NCI-H2227 (cell line): ENCODE results near the gene KCNJ3.
A peak's percentile ranks its signal among the peaks of the same experiment; 100 is the strongest.

ENCODE experiments used
- DNase-seq: peaks from one replicate; lab custom pipeline; 2025; ENCODE audit not compliant: unreplicated experiment; lab: John Stamatoyannopoulos, UW

The KCNJ3 gene

GRCh38 chr2:154704991-154705390 is 6.5 kb downstream of the KCNJ3 start:
- peak; percentile 52 for DNase-seq

GRCh38 chr2:154706660-154707059 is 8.2 kb downstream of the KCNJ3 start:
- no peak for DNase-seq

GRCh38 chr2:154707994-154708575 is 9.6 kb downstream of the KCNJ3 start:
- no peak for DNase-seq

- peak; percentile 62 for DNase-seq
Measured at GRCh38 chr2:154709215-154709614, 10.7 kb downstream of the KCNJ3 start.

- DNase-seq: no peak
Measured at GRCh38 chr2:154710078-154710477, 11.6 kb downstream of the KCNJ3 start.

GRCh38 chr2:154710685-154711084 is 12.2 kb downstream of the KCNJ3 start:
- no peak for DNase-seq

GRCh38 chr2:154713675-154714074 is 15.2 kb downstream of the KCNJ3 start:
- no peak for DNase-seq

- DNase-seq: no peak
Measured at GRCh38 chr2:154720651-154721050, 22.2 kb downstream of the KCNJ3 start.

- no peak for DNase-seq
Measured at GRCh38 chr2:154724194-154724797, 25.8 kb downstream of the KCNJ3 start.

- no peak for DNase-seq
Measured at GRCh38 chr2:154740361-154740760, 41.9 kb downstream of the KCNJ3 start.

GRCh38 chr2:154758871-154759270 is 60.4 kb downstream of the KCNJ3 start:
- no peak for DNase-seq

GRCh38 chr2:154762638-154763037 is 64.1 kb downstream of the KCNJ3 start:
- DNase-seq: no peak

- DNase-seq: no peak
Measured at GRCh38 chr2:154771664-154772284, 73.3 kb downstream of the KCNJ3 start.

- DNase-seq: no peak
Measured at GRCh38 chr2:154776825-154777224, 78.3 kb downstream of the KCNJ3 start.

GRCh38 chr2:154794406-154794805 is 95.9 kb downstream of the KCNJ3 start:
- DNase-seq: no peak

- DNase-seq: no peak
Measured at GRCh38 chr2:154795651-154796050, 97.2 kb downstream of the KCNJ3 start.

GRCh38 chr2:154804451-154804850 is 106.0 kb downstream of the KCNJ3 start:
- DNase-seq: no peak

- DNase-seq: no peak
Measured at GRCh38 chr2:154813636-154814035, 115.1 kb downstream of the KCNJ3 start.

- DNase-seq: no peak
Measured at GRCh38 chr2:154814856-154815255, 116.4 kb downstream of the KCNJ3 start.

GRCh38 chr2:154825358-154825757 is 126.9 kb downstream of the KCNJ3 start:
- DNase-seq: no peak

GRCh38 chr2:154826827-154827226 is 128.3 kb downstream of the KCNJ3 start:
- no peak for DNase-seq

GRCh38 chr2:154827286-154827685 is 128.8 kb downstream of the KCNJ3 start:
- no peak for DNase-seq

GRCh38 chr2:154832711-154833110 is 134.2 kb downstream of the KCNJ3 start:
- no peak for DNase-seq
